OCI-LY3 (cell line): Measurements from ENCODE around the gene TBC1D21.

ENCODE experiments used
- H2AFZ ChIP-seq: fragments of 200-600, 300-600 bp; shearing (Covaris generic); 2 replicates; pipeline ENCODE4 v1.6.0; 2014; ENCODE audit warnings: antibody characterized with exemption, low read depth, low read length
- H3K27ac ChIP-seq: fragments of 200-600, 300-600 bp; sonication (generic); 2 replicates; pipeline ENCODE4 v1.5.1; 2014; ENCODE audit warnings: mild to moderate bottlenecking, low read length, moderate library complexity, mixed read lengths
- H3K27me3 ChIP-seq: fragments of 200-600, 300-600 bp; sonication (generic); 2 replicates; pipeline ENCODE4 v1.6.1; 2014; ENCODE audit warnings: low read depth, low read length, mixed read lengths
- H3K36me3 ChIP-seq: fragments of 200-600, 300-600 bp; sonication (generic); replicated peaks from 2 replicates; pipeline ENCODE3; 2014; ENCODE audit warnings: low read depth, low read length, mixed read lengths
- H3K4me1 ChIP-seq: fragments of 300-600, 200-600 bp; sonication (generic); 2 replicates; pipeline ENCODE4 v1.6.1; 2014; ENCODE audit warnings: low read length, mixed read lengths
- H3K4me2 ChIP-seq: fragments of 200-600, 300-600 bp; sonication (generic); 2 replicates; pipeline ENCODE4 v1.6.1; 2014; ENCODE audit warnings: low read length, mixed read lengths
- H3K4me3 ChIP-seq: fragments of 300-600, 200-600 bp; sonication (generic); 2 replicates; pipeline ENCODE4 v1.5.1; 2014; ENCODE audit warnings: antibody characterized with exemption, mild to moderate bottlenecking, low read length, moderate library complexity
- H3K79me2 ChIP-seq: fragments of 300-600, 200-600 bp; shearing (Covaris generic); 2 replicates; pipeline ENCODE4 v1.6.1; 2014; ENCODE audit warnings: mild to moderate bottlenecking, low read length, mixed read lengths
- H3K9ac ChIP-seq: fragments of 300-600, 200-600 bp; shearing (Covaris generic); 2 replicates; pipeline ENCODE4 v1.6.0; 2014; ENCODE audit warnings: mild to moderate bottlenecking, low read length, moderate library complexity
- H3K9me3 ChIP-seq: fragments of 200-600, 300-600 bp; shearing (Covaris generic); 2 replicates; pipeline ENCODE4 v1.6.1; 2014; ENCODE audit warnings: low read length, mixed read lengths; ENCODE audit not compliant: insufficient read depth
- H4K20me1 ChIP-seq: fragments of 200-600, 300-600 bp; sonication (generic); 2 replicates; pipeline ENCODE4 v1.6.1; 2016; ENCODE audit warnings: low read length, mixed read lengths; ENCODE audit not compliant: insufficient read depth
- EZH2phosphoT487 ChIP-seq: fragments of 200-600 bp; shearing (Covaris generic); IDR thresholded peaks from 2 replicates; pipeline ENCODE4 v1.6.1; 2018; ENCODE audit warnings: antibody characterized with exemption, mixed run types, low read depth
- TF ChIP-seq, protein P1 (sequence below): fragments of 200-600, 300-600 bp; sonication (generic); IDR thresholded peaks from 2 replicates; pipeline ENCODE4 v1.5.1; 2014; ENCODE audit warnings: antibody characterized with exemption, low read length, low read depth

Gene TBC1D21

DNA sequence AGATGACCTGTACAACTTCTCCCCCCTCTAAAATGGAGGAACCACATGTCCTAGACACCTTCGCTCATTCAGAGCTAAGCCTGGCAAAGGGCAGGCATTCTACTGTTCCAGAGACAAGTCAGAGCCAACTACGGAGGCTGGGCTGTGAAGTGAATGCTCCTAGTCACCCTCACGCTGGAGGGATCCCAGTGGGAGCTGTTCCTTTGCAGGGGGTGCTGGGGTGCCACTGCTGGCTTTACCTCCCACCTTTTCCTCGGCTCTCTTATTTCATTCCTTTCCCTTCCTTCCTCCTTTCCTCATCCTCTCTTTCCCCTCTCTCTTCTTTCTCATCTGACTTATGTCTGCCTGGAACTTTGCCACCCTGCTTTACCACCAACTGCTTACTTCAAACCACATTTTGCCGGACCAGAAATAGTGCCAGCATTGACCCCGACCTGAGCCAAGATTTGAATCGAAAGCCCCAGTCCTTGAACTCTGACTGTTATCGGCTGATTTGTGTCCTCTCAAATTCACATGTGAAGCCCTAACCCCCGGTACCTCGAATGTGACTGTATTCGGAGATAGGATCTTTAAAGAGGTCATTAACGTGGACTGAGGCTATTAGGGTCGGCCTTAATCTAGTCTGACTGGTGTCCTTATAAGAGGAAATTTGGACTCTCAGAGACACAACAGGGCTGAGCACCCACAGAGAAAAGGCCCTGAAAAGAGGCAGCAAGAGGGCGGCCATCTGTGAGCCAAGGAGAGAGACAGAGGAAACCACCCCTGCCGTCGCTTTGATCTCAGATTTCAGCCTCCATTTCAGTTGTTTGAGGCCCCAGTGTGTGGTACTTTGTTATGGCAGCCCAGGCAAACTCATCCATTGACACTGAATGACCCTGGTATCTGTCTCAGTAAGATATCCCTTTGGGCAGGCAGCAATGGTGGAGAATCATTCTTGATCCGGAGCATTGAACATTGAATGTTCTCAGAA, 31.3 kb upstream of the TBC1D21 start:
- H3K27me3 ChIP-seq = peaks cover 78% of the 10 kb centered on the region
- H3K27ac ChIP-seq = no peak overlapping the region
- H3K4me3 ChIP-seq = no peak overlapping the region
- no peak overlapping the region for H3K4me2 ChIP-seq
- H3K36me3 ChIP-seq = no peaks in the 10 kb centered on the region
- H3K79me2 ChIP-seq = no peaks in the 10 kb centered on the region
- no peak for TF ChIP-seq EZH2phosphoT487
- TF ChIP-seq, protein P1, sequence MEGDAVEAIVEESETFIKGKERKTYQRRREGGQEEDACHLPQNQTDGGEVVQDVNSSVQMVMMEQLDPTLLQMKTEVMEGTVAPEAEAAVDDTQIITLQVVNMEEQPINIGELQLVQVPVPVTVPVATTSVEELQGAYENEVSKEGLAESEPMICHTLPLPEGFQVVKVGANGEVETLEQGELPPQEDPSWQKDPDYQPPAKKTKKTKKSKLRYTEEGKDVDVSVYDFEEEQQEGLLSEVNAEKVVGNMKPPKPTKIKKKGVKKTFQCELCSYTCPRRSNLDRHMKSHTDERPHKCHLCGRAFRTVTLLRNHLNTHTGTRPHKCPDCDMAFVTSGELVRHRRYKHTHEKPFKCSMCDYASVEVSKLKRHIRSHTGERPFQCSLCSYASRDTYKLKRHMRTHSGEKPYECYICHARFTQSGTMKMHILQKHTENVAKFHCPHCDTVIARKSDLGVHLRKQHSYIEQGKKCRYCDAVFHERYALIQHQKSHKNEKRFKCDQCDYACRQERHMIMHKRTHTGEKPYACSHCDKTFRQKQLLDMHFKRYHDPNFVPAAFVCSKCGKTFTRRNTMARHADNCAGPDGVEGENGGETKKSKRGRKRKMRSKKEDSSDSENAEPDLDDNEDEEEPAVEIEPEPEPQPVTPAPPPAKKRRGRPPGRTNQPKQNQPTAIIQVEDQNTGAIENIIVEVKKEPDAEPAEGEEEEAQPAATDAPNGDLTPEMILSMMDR = no peak
- H2AFZ ChIP-seq = no peak overlapping the region
- no peaks in the 10 kb centered on the region for H3K4me1 ChIP-seq
- H3K9me3 ChIP-seq = no peaks in the 10 kb centered on the region
- no peak overlapping the region for H3K9ac ChIP-seq
- no peaks in the 10 kb centered on the region for H4K20me1 ChIP-seq

DNA sequence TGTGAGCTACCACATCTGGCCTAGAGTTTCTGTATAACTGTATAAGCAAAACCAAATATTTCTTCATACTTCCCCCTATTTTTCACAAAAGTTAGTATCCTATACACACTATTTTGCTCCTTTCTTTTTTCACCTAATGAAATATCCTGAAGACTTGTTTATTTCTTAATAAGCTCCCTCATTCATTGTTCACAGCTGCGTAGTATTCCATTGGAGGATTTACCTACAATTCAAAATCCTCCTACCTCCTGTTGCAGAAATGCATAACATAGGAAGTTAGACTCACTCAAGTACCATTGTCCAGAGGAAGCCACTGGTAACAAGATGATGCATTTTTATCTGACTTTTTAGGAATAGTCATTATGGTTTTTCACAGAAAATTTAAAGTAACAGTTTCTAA, 29.6 kb upstream of the TBC1D21 start:
- no peaks in the 10 kb centered on the region for H3K9me3 ChIP-seq
- TF ChIP-seq EZH2phosphoT487 = no peak
- TF ChIP-seq, protein P1 = no peak

DNA sequence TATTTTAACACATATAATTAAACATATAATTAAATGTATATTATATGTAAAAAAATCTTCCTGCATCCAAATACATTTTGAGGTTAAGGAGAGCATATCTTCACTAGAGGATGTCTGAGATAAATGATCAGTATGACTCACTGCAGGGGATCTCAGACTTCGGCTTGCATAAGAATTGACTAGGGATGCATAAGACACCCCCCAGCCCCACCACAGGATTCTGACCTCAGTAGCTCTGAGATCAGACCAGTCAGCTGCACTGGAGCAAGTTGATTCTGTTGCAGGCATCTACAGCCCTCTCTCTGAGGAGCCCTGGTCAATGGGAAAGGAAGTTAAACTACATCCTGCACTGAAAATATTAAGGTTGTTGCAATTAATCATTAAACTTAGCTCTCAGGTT, 29.0 kb upstream of the TBC1D21 start:
- Histone ChIP-seq H3K9me3 (no peaks in the 10 kb centered on the region), H3K9ac (no peak overlapping the region), H3K4me3 (no peak overlapping the region), H3K36me3 (no peaks in the 10 kb centered on the region), H3K79me2 (no peaks in the 10 kb centered on the region), H2AFZ (no peak overlapping the region), H3K27ac (no peak overlapping the region), H3K4me1 (no peaks in the 10 kb centered on the region), H3K27me3 (peaks cover 67% of the 10 kb centered on the region), H3K4me2 (no peak overlapping the region), H4K20me1 (no peaks in the 10 kb centered on the region)
- TF ChIP-seq EZH2phosphoT487 = no peak
- TF ChIP-seq, protein P1 = no peak

More for the DNA sequence above, 29.6 kb upstream of the TBC1D21 start:
- no peaks in the 10 kb centered on the region for H4K20me1 ChIP-seq
- no peak overlapping the region for H3K9ac ChIP-seq
- no peaks in the 10 kb centered on the region for H3K36me3 ChIP-seq
- no peak overlapping the region for H3K4me3 ChIP-seq
- no peak overlapping the region for H3K27ac ChIP-seq
- no peaks in the 10 kb centered on the region for H3K79me2 ChIP-seq
- no peaks in the 10 kb centered on the region for H3K4me1 ChIP-seq
- H2AFZ ChIP-seq = no peak overlapping the region
- peaks cover 68% of the 10 kb centered on the region for H3K27me3 ChIP-seq
- H3K4me2 ChIP-seq = no peak overlapping the region

DNA sequence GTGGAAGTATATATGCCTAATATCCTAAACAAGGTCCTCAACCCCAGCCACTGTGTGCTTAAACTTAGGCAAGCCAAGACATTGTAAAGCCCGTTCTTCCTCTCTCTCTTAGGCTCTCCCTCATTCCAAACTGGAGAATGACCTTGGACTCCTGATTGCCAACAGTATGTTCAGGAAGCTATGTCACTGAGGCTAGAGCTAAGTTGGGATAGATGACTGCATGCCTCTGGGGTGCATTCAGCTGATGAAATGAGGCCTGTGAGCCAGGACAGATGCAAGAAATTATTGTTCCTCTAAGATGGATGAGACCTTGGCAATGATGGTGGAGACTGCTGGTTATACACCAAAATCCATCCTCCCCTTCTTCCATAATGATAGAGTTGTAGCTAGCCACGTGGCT, 27.9 kb upstream of the TBC1D21 start:
- Histone ChIP-seq H3K4me3 (no peak overlapping the region), H3K27me3 (peaks cover 66% of the 10 kb centered on the region), H3K9ac (no peak overlapping the region), H2AFZ (no peak overlapping the region), H3K4me2 (no peak overlapping the region), H3K79me2 (no peaks in the 10 kb centered on the region), H3K9me3 (no peaks in the 10 kb centered on the region), H3K27ac (no peak overlapping the region), H4K20me1 (no peaks in the 10 kb centered on the region), H3K4me1 (no peaks in the 10 kb centered on the region), H3K36me3 (no peaks in the 10 kb centered on the region)
- no peak for TF ChIP-seq EZH2phosphoT487
- TF ChIP-seq, protein P1 = no peak
